Stimulated activated effector memory CD8-positive, alpha-beta T cell treated with anti-CD3 and anti-CD28 coated beads, Interleukin-12 subunit alpha, Interleukin-12 subunit beta, amount 100 ng/mL, for 72 hours (primary cell): Measurements from ENCODE around the gene ABHD12.

Experiments used
- ATAC-seq: fragments of 150-1000 bp; cut with Tn5 transposase; 2 replicates; pipeline ENCODE4 v1.10.0; 2021
- DNase-seq, 2 donors: peaks; one replicate each; pipeline ENCODE4 v3.0.0; 2021 to 2022; ENCODE audit warnings: low spot score in 2 of 2
- H3K27ac Mint-ChIP-seq: one replicate; pipeline ENCODE4 v1.8.0; 2022; ENCODE audit warnings: mild to moderate bottlenecking, mixed read lengths
- H3K36me3 Mint-ChIP-seq: one replicate; pipeline ENCODE4 v1.8.0; 2022; ENCODE audit warnings: mild to moderate bottlenecking, mixed read lengths
- H3K4me1 Mint-ChIP-seq: one replicate; pipeline ENCODE4 v1.8.0; 2022; ENCODE audit warnings: mixed read lengths
- H3K4me3 Mint-ChIP-seq: one replicate; pipeline ENCODE4 v1.8.0; 2022; ENCODE audit warnings: mild to moderate bottlenecking, mixed read lengths
- H3K9me3 Mint-ChIP-seq: one replicate; pipeline ENCODE4 v1.8.0; 2022; ENCODE audit warnings: mixed read lengths

The ABHD12 gene

GRCh38 chr20:25324412-25324811 is 66.2 kb downstream of the ABHD12 start:
- H3K27ac Mint-ChIP-seq: peak overlapping the region; percentile 48
- no peak overlapping the region for H3K4me3 Mint-ChIP-seq
- peaks cover 12% of the 10 kb centered on the region for H3K36me3 Mint-ChIP-seq
- ATAC-seq (no peak), DNase-seq (no peak)
- H3K9me3 Mint-ChIP-seq: no peaks in the 10 kb centered on the region
- peaks cover 25% of the 10 kb centered on the region for H3K4me1 Mint-ChIP-seq

DNA sequence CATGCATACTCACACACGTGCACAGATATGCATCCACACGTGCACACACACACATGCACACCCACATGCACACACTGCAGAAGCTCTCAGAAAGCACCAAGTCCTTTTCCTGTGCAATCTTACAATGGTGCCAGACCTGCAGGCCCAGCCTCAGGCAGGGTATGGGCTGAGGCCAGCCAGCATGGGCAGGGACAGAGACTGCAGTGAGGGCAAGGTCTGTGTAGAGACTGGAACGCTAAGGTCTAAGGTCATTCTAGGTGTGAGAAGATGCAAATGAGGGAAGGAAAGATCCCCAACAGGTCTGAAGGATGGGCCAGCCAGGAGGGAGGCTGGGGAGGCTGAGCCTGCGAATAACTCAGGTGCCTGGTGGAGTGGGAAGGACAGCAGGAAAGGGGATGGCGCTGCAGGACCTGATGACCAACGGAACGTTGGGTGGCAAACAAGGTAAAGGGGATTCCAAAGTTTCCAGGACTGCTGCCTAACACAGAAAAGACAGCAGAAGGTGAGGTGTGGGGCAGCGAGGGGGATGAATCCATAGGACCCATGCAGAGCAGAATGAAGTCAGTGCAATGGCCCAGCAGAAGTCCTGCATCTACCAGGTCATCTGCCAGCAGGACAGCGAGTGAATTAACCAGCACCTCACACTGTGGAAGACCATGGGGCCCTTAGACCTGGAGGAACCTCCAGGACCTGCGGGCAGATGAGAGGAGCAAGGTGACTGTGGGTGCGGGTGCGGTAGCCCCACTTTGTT is 67.0 kb downstream of the ABHD12 start:
- Mint-ChIP-seq H3K27ac (no peak overlapping the region), H3K4me1 (peaks cover 21% of the 10 kb centered on the region), H3K36me3 (peaks cover 12% of the 10 kb centered on the region), H3K9me3 (no peaks in the 10 kb centered on the region), H3K4me3 (no peak overlapping the region)
- ATAC-seq: no peak
- DNase-seq: no peak

- peak overlapping the region; percentile 1 for H3K4me3 Mint-ChIP-seq
- peak overlapping the region; percentile 87 for H3K27ac Mint-ChIP-seq
- DNase-seq (no peak), ATAC-seq (no peak)
- no peaks in the 10 kb centered on the region for H3K9me3 Mint-ChIP-seq
- H3K36me3 Mint-ChIP-seq: peaks cover 12% of the 10 kb centered on the region
- peaks cover 29% of the 10 kb centered on the region for H3K4me1 Mint-ChIP-seq
Measured at GRCh38 chr20:25321991-25322390, 68.6 kb downstream of the ABHD12 start.

DNA sequence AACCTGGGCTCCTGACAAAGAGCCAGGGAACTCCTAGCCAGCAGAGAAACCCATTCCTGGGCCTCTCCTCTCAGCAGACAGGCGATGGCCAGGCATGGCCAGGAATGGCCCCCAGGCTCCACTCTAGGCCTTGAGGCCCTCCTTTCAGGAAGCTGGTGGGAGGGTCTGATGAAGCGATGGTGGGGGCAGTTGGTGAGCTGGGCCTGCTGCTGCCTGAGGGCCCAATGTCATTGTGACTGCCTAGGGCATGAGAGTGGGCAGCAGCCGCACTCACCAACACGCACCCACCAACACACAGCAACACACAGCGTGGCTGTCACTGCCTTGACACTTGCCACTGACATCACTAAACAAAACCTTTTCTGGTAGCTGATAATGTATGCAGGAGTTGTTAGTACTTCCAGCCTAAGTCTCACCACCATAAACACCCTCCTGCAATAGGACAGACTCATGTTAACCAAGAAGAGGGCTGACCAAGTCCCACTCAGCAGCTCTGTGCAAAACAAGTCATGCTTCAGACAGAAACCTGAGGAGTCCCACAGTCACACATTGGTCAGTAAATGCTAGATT is 69.3 kb downstream of the ABHD12 start:
- DNase-seq (no peak), ATAC-seq (peak; percentile 99)
- Mint-ChIP-seq H3K36me3 (peaks cover 12% of the 10 kb centered on the region), H3K4me3 (peak overlapping the region; percentile 1), H3K9me3 (no peaks in the 10 kb centered on the region), H3K4me1 (peaks cover 29% of the 10 kb centered on the region), H3K27ac (peak overlapping the region; percentile 87)

GRCh38 chr20:25320035-25320800 is 70.4 kb downstream of the ABHD12 start:
- DNase-seq (no peak), ATAC-seq (no peak)
- peaks cover 12% of the 10 kb centered on the region for H3K36me3 Mint-ChIP-seq
- no peaks in the 10 kb centered on the region for H3K9me3 Mint-ChIP-seq
- H3K27ac Mint-ChIP-seq: peak overlapping the region; percentile 54
- no peak overlapping the region for H3K4me3 Mint-ChIP-seq
- peaks cover 36% of the 10 kb centered on the region for H3K4me1 Mint-ChIP-seq

- peak overlapping the region; percentile 54 for H3K27ac Mint-ChIP-seq
- peaks cover 41% of the 10 kb centered on the region for H3K4me1 Mint-ChIP-seq
- no peak overlapping the region for H3K4me3 Mint-ChIP-seq
- no peaks in the 10 kb centered on the region for H3K9me3 Mint-ChIP-seq
- ATAC-seq (no peak), DNase-seq (no peak)
- peaks cover 12% of the 10 kb centered on the region for H3K36me3 Mint-ChIP-seq
Measured at GRCh38 chr20:25319241-25320034, 71.2 kb downstream of the ABHD12 start.

DNA sequence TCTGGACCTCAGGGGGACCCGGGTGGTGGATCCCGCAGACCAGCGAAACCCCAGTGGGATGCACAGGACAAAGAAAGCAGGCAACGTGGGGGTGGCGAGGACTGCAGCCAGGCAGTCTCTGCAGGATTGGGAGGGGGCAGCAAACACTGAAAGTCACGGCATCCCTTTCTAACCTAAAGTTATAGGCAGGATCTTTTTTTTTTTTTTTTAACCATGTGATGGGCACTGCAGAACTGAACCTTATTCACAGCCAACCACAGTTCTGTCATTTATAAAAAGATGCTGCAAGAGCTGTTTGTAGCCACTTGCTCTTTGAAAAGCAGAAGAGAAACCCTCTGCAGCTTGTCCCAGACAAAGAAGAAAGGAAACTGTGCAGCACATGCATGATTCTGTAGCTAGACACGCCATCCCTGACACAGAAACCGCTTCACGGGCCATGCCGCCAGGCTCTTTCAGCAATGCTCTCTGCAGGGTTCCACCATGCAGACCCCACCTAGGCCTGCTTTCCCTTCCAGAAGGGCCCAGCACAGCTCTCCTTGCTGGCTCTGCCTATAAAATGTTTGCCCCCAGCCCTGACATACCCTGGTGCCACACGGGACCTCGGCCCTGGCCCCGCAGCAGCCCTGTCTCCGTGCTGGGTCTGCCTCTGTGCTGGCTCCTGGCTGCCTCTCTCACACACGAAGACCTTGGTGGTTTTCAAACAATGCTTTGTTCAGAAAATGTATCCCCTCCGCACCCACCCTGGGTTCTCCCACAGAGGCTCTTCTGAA is 72.0 kb downstream of the ABHD12 start:
- H3K4me1 Mint-ChIP-seq: peaks cover 37% of the 10 kb centered on the region
- no peak overlapping the region for H3K27ac Mint-ChIP-seq
- ATAC-seq (no peak), DNase-seq (no peak)
- H3K4me3 Mint-ChIP-seq: no peak overlapping the region
- H3K9me3 Mint-ChIP-seq: no peaks in the 10 kb centered on the region
- peaks cover 11% of the 10 kb centered on the region for H3K36me3 Mint-ChIP-seq

DNA sequence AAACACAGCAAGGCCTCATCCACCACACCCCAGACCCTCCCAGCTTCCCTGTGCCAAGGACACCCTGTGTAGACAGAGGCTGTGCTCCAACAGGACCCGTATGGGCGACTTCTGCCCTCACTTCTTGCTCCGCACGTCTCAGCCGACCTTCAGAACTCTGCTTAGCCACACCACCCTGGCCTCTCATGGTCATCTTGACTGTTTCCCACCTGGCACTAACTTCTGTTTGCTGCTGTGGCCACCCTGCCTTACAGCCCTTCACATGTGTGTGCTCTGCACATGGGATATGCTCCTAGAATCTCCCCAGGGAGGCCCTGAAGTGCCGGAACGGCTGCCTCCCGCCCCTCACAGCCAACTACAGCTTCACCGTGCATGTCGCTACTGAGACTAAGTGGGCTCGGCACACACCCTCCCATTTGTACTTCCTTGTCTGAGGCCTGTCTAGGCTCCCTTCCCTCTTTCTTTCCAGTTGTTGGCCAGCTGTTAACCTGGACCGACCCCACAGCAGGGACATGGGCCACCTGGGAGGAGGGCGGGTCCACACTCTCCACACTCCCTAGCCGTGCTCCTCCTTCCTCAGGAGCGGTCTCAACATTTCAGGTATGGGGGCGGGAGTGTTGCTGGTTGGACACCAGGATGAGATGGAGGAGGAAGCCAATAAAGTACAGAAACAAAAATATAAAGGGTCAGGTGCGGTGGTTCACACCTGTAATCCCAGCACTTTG is 73.1 kb downstream of the ABHD12 start:
- Mint-ChIP-seq H3K9me3 (no peaks in the 10 kb centered on the region), H3K27ac (no peak overlapping the region), H3K4me3 (no peak overlapping the region), H3K4me1 (peaks cover 33% of the 10 kb centered on the region), H3K36me3 (no peaks in the 10 kb centered on the region)
- ATAC-seq (no peak), DNase-seq (no peak)

DNA sequence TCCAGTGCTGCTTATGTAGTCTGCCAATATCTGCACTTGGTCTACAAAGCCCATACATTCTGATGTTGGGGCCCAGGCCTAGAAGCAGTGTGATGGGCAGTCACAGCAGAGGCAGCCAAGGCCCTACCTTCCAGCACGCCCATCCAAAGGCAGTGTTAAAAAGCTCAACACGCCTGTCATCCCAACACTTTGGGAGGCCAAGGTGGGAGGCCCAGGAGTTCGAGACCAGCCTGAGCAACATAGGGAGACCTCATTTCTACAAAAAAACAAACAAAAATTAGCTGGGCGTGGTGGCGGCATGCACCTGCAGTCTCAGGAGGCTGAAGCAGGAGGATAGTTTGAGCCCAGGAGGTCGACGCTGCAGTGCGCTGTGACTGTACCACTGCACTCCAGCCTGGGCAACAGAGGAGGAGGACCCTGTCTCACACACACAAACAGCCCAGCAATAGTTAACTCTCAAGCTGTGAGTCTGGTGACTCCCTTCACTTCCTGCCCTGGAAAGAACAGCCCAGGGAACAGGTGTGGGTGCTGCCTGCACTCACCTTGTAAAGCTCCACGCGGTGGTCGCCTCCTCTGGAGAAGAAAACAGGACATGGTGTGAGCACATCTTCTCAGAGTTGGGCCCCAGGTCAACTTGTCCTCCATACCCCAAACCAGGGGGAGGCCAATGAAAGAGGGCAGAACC is 74.0 kb downstream of the ABHD12 start:
- DNase-seq (no peak), ATAC-seq (no peak)
- H3K36me3 Mint-ChIP-seq: peaks cover 5% of the 10 kb centered on the region
- no peak overlapping the region for H3K4me3 Mint-ChIP-seq
- no peak overlapping the region for H3K27ac Mint-ChIP-seq
- no peaks in the 10 kb centered on the region for H3K9me3 Mint-ChIP-seq
- H3K4me1 Mint-ChIP-seq: peaks cover 33% of the 10 kb centered on the region

DNA sequence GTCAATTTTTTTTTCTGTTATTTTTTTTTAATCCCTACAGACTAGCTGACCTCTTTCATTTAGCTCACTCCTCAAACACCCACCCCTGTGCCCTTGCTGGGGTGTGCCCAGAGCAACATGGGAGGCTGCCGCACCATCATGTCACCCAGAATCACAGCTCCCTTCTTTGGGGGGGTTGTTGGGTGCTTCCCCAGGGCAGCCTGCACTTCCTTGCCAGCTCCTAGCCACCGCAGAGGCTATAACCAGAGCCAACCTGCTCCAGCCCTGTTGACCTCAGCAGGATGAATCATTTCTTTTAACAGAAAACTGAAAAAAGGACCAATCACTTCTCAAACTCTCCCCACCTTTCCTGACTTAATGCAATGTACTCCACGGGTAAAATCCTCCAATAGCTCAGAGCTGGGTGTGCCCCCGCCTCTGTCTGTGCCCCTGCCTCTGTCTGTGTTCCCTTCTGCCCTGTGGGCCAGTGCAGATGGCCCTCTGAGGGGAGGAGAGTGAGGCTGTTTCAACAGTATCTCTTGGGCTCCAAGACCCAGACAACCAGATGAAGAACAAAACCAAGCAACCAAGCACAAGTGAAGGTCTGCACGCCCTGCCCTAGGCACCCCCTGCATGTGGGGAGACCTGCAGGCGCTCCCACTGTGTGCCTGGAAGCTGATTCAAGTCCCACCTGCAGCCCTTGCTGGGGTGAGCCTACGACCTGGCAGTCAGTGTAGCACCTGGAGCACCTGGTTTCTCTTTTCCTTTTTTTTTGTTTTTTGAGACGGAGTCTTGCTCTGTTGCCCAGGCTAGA is 75.0 kb downstream of the ABHD12 start:
- Mint-ChIP-seq H3K27ac (peak overlapping the region; percentile 26), H3K4me3 (no peak overlapping the region), H3K9me3 (no peaks in the 10 kb centered on the region), H3K36me3 (peaks cover 5% of the 10 kb centered on the region), H3K4me1 (peaks cover 35% of the 10 kb centered on the region)
- DNase-seq (no peak), ATAC-seq (peak; percentile 22)

GRCh38 chr20:25314497-25315417 is 75.9 kb downstream of the ABHD12 start:
- peaks cover 5% of the 10 kb centered on the region for H3K36me3 Mint-ChIP-seq
- H3K9me3 Mint-ChIP-seq: no peaks in the 10 kb centered on the region
- DNase-seq: no peak
- ATAC-seq: no peak
- H3K4me3 Mint-ChIP-seq: no peak overlapping the region
- H3K4me1 Mint-ChIP-seq: peaks cover 43% of the 10 kb centered on the region
- H3K27ac Mint-ChIP-seq: peak overlapping the region; percentile 26

GRCh38 chr20:25313593-25313992 is 77.0 kb downstream of the ABHD12 start:
- no peak for DNase-seq
- no peak for ATAC-seq
- no peak overlapping the region for H3K4me3 Mint-ChIP-seq
- peaks cover 54% of the 10 kb centered on the region for H3K4me1 Mint-ChIP-seq
- H3K27ac Mint-ChIP-seq: no peak overlapping the region
- H3K9me3 Mint-ChIP-seq: no peaks in the 10 kb centered on the region
- H3K36me3 Mint-ChIP-seq: peaks cover 5% of the 10 kb centered on the region
